ENCODE results near the gene MAPK8IP3.
"Not testable (repeated sequence)": the region's sequence is repeated elsewhere in the genome, so short reads cannot be mapped to it uniquely, and the experiment has no call there.

Gene MAPK8IP3

GRCh38 chr16:1677942-1678499, 28.0 kb upstream of the MAPK8IP3 start, which contains the start of gene JPT2:
Gene JPT2, plus strand, starts transcription at chr16:1678279. Its CDS starts 34 bp downstream, at chr16:1678313.
- peak; percentile 83 for DNase-seq

DNA sequence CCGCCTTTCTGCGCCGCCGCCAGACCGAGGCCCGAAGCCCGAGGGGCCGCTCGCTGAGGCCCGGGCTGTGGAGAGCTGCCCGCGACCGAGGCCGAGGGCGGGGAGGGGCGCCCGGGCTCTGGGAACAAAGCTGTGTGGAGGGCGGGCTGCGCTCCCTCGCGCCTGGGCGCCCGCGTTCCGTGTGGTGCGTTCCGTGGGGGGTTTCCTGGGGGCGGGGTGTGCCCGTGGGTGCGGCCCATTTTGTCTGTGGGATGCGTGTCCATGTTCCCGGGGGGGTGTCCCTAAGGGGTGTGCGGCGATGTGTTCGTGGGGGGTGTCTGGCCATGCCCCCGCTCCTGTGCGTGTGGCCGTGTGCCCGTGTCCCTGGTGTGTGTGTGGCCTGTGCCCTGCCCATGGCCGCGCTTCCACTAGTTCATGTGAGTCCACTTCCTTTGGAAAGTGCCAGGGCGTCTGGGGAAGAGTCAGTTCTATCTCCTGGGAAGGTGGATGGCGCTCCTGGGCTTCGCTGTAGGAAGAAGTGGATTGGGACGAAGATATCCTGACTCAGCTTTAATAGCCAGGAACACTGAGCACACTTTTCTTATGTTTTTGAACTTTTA, 27.4 kb upstream of the MAPK8IP3 start:
- no peak for DNase-seq

DNA sequence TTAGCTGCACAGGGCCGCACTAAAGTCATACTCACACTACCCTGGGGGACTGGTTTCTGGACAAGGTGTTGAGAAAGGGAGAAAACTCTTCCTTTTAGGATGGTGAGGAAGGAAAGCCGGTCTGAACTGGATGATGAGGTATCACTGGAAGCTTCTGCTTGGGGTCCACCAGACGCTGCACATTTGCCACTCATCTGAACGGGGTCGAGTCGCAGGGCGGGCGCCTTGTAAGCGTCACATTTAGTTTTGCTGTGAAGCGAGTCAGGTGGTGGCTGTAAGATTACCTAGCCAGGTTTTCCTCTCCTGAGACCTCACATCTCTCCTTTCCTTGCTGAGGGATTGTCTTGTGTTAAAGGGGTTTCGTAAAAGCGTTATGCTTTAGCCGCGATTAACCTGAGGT, 25.6 kb upstream of the MAPK8IP3 start:
- no peak for DNase-seq

DNA sequence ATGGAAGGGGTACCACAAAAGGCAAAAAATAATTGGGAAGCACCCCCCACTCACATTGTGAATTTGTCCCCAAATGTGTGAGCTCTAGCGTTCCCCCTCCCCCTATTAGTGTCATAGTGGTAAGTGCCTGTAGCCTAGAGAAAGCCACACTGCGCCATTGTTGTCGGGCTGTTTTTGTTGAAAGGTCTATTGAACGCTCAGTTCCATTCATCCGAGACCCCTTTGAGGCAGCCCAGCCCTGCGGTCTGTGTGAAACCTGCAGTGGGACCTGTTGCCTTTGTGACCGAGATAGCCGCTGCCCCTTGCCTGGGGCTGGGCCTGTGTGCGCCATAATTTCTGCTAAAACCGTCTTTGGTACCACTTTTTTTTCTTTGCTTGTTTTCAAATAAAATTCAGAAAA, 25.0 kb upstream of the MAPK8IP3 start:
- no peak for DNase-seq

GRCh38 chr16:1687427-1688316, 18.3 kb upstream of the MAPK8IP3 start:
- no peak for DNase-seq

DNA sequence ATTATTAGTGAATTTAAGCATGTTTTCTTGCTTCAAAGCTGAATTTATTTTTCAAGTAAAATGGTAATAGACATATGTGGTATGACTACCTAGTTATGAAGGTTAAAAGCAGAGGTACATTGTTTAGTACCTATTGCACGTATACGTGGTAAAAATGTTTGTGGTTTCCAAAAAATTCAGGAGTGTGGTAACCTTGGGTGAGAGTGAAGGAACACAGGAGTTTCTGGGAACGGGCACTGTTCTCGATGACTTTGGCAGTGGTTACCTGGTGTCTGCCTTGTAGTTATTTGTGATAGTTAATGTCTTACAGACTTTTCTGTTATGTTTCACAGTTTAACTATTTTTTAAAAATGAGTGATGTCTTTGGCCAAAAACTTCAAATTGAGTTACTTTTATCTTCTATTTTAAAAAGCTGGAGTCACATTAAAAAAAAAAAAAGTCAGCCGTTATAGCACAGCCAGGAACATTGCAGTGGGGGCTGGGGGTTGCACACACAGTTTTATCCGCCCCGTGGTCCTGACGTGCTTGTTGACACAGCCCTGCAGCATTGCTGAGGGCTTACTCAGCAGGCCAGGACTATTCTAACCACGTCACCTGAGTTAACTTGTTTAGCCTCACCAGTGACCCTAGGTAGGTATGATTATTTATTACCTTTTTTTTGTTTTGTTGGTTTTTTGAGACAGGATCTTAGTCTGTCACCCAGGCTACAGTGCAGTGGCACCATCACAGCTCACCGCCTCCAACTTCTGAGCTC, 17.0 kb upstream of the MAPK8IP3 start:
- no peak for DNase-seq

GRCh38 chr16:1689853-1690252, 16.1 kb upstream of the MAPK8IP3 start:
- DNase-seq, result no peak

DNA sequence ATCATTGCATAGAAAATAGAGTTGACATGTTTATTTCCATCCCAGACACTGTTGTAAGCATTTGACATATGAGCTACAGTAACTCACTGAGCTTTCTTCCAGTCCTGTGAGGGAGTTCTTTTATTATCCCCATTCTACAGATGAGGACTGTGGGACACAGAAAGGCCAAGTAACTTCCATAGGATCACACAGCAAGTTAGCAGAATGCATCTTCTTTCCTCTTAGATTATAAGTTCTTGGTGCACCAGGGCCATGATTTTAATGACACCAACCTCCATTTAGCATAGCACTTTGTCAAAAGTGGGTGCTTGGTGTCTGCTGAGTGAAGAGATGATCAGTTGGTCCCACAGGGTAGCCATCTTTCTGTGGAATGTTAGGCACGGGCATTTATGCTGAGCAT, 15.2 kb upstream of the MAPK8IP3 start:
- no peak for DNase-seq

- no peak for DNase-seq
These were observed 14.7 kb upstream of the MAPK8IP3 start for GRCh38 chr16:1691276-1691675.

- peak; percentile 42 for DNase-seq
These were observed 14.0 kb upstream of the MAPK8IP3 start for GRCh38 chr16:1691956-1692355.

DNA sequence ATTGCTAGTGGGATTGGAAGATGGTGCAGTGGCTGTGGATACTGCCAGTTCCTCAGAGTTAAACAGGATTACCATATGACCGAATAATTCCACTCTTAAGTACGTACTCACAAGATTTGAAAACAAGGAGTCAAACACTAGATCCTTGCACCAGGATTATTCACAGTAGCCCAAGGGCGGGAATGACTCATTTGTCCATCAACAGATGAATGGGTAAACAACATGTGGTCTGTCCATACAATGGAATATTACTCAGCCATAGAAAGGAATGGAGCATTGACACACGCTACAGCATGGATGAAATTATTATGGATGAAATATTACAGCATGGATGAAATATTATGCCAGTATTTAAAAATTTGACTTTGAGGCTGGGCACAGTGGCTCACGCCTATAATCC, 9.1 kb upstream of the MAPK8IP3 start:
- DNase-seq, result no peak

GRCh38 chr16:1698680-1699079, 7.3 kb upstream of the MAPK8IP3 start:
- no peak for DNase-seq

DNA sequence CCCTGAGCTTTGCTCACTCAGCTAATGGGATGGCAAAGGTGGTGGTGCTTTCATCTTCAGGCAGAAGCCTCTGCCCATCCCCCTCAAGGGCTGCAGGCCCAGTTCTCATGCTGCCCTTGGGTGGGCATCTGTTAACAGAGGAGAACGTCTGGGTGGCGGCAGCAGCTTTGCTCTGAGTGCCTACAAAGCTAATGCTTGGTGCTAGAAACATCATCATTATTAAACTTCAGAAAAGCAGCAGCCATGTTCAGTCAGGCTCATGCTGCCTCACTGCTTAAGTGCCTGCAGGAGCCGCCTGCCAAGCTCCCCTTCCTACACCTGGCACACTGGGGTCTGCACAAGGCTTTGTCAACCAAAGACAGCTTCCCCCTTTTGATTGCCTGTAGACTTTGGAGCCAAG, 5.7 kb upstream of the MAPK8IP3 start:
- no peak for DNase-seq

- no peak for DNase-seq
These were observed 4.6 kb upstream of the MAPK8IP3 start for GRCh38 chr16:1701216-1701878.

- DNase-seq, result not testable (repeated sequence)
These were observed 689 bp upstream of the MAPK8IP3 start for GRCh38 chr16:1705324-1705687.

DNA sequence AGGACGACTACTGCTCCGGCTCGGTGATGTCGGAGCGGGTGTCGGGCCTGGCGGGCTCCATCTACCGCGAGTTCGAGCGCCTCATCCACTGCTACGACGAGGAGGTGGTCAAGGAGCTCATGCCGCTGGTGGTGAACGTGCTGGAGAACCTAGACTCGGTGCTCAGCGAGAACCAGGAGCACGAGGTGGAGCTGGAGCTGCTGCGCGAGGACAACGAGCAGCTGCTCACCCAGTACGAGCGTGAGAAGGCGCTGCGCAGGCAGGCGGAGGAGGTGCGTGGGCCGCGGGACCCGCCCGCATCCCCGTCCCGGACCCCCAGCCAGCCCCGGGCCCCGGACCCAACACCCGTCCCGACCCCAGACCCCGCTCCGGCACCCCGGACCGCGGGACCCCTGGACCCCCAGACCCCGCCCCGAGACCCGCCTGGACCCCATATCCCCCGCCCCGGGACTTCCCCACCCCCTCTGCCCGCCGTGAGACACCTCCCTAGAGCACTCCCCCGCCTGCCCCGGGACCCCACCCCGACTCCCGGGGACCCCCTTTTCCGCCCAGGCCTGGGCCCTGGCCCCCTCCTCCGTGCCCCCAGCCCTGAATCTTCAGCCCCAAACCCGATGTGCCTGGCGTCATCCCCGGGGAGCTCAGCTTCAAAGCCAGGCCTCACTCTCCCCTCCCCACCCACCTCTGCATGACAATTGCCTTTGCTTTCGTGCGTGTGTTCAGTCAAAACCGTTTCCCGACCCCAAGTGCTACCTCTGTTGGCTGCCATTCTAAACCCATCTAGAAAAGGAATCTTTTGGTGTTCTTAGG, 594 bp downstream of the MAPK8IP3 start:
- DNase-seq, result no peak

GRCh38 chr16:1707193-1707790, 1.3 kb downstream of the MAPK8IP3 start:
- no peak for DNase-seq

GRCh38 chr16:1708083-1708767, 2.2 kb downstream of the MAPK8IP3 start:
- no peak for DNase-seq

DNA sequence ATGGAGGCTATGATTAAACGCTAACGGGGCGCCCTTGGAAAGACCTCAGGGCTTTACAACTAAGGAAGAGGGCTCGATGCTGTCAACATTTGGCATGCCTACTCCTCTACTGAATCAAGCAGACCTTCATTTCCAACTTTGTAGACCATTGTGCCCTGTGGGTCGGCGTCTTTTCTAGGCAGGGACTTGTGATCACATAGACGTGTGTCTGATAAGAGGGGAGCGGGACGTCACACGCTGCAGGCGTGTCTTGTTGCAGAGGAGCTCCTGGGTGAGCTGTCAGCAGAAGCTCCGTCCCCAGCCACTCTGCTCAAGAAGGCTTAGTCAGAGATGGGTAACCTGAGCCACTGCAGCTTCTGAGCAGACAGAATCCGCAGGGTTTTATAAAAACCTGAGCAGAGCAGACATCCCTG, 2.8 kb downstream of the MAPK8IP3 start:
- no peak for DNase-seq

DNA sequence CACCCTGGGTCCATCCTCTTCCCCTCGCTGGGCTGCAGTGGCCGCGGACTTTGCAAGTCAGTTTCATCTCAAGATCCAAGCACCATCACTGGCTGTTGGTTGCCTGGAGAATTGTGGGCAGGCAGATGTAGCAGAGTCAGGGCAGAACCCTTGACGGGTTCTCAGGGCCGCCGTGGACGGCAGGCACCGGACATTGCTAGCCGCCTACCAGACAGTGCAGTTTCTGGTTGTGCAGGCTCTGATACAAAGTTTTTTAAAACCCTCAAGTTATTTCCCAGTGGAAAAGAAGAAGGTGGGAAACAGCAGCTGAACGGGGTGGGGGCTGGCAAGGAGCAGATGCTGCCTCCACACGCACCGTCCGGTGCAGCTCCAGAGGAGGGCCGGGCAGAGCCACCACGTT, 3.4 kb downstream of the MAPK8IP3 start:
- no peak for DNase-seq

All from 8988T (cell line).